GM12878 (cell line): Measurements from ENCODE around the gene SFR1. TPM values are rescaled to one million over a fixed set of nuclear protein-coding genes. Genes with fewer than 3 reads are reported as not detected.

Experiments used
- ATAC-seq: fragments of 200-7000 bp; cut with Tn5 transposase; 3 replicates; pipeline ENCODE4 v1.9.1; 2020; ENCODE audit warnings: mild to moderate bottlenecking, moderate library complexity
- BruUV-seq: library from RNA; stranded (reverse); fragments of 400-500 nt; replicated peaks from 2 replicates; lab custom pipeline; 2021; lab: Mats Ljungman, UMichigan
- CTCF ChIA-PET: fragments of 300-600 bp; sonication (Branson Sonifier 250); formaldehyde crosslinking; extraction: SDS; loops from one replicate; lab custom pipeline; 2021; ENCODE audit warnings: inconsistent platforms; lab: Yijun Ruan, JAX
- POLR2A ChIA-PET: fragments of 350-600 bp; formaldehyde crosslinking; extraction: SDS; loops from one replicate; lab custom pipeline; 2021; ENCODE audit warnings: inconsistent platforms; lab: Charles Lee
- RAD21 ChIA-PET: fragments of 300-600 bp; sonication (Branson Sonifier 250); formaldehyde crosslinking; loops from one replicate; lab custom pipeline; 2023; ENCODE audit warnings: antibody characterized with exemption; ENCODE audit not compliant: unreplicated experiment; lab: Charles Lee
- SMC1A ChIA-PET: fragments of 300-600 bp; sonication (Branson Sonifier 250); formaldehyde crosslinking; loops from one replicate; lab custom pipeline; 2023; ENCODE audit not compliant: unreplicated experiment, uncharacterized antibody; lab: Charles Lee
- DNase-seq: peaks from one replicate; pipeline ENCODE4 v3.0.0-alpha.2; 2011; ENCODE audit warnings: low read depth, low spot score
- FAIRE-seq: peaks from 3 replicates; lab custom pipeline; 2011; peaks lifted over from hg19 to GRCh38; lab: Jason Lieb, UNC
- H2AFZ ChIP-seq: 2 replicates; pipeline ENCODE4 v1.6.0; 2011; ENCODE audit warnings: low read depth, low read length, control low read depth; ENCODE audit not compliant: control insufficient read depth
- H3K27ac ChIP-seq: 2 replicates; pipeline ENCODE4 v1.5.1; 2011; ENCODE audit warnings: control low read depth; ENCODE audit not compliant: control insufficient read depth, insufficient read depth
- H3K27me3 ChIP-seq, 2 experiments: replicated peaks in 1 of 2; 2 replicates each; pipeline versions ENCODE4 v1.6.0 to v1.6.1; 2011; ENCODE audit warnings: low read length in 1 of 2; ENCODE audit not compliant: control insufficient read depth in 2 of 2, insufficient read depth in 2 of 2
- H3K36me3 ChIP-seq, 2 experiments: 2 replicates each; pipeline ENCODE4 v1.5.1; 2011; ENCODE audit warnings: low read length in 1 of 2; ENCODE audit not compliant: control insufficient read depth in 2 of 2, insufficient read depth in 2 of 2
- H3K4me1 ChIP-seq: 2 replicates; pipeline ENCODE4 v1.6.1; 2011; ENCODE audit warnings: mild to moderate bottlenecking, low read length, moderate library complexity, mixed read lengths; ENCODE audit not compliant: control insufficient read depth, insufficient read depth
- H3K4me2 ChIP-seq: 2 replicates; pipeline ENCODE4 v1.6.0; 2011; ENCODE audit warnings: control low read depth; ENCODE audit not compliant: control insufficient read depth, insufficient read depth
- H3K4me3 ChIP-seq: fragments of 200-600 bp; sonication (generic); 2 replicates; pipeline ENCODE4 v1.5.1; 2016
- H3K79me2 ChIP-seq: 2 replicates; pipeline ENCODE4 v1.6.0; 2011; ENCODE audit warnings: low read length; ENCODE audit not compliant: control insufficient read depth, insufficient read depth
- H3K9ac ChIP-seq: 2 replicates; pipeline ENCODE4 v1.8.0; 2011; ENCODE audit warnings: low read length, control low read depth, mixed read lengths; ENCODE audit not compliant: control insufficient read depth, insufficient read depth
- H3K9me3 ChIP-seq: replicated peaks from 3 replicates; pipeline ENCODE4 v1.5.1; 2011; ENCODE audit warnings: mild to moderate bottlenecking, low read length; ENCODE audit not compliant: control insufficient read depth, insufficient read depth
- H4K20me1 ChIP-seq: 2 replicates; pipeline ENCODE4 v1.6.0; 2011; ENCODE audit not compliant: control insufficient read depth, insufficient read depth
- CHD1 ChIP-seq: IDR thresholded peaks from 2 replicates; pipeline ENCODE4 v1.6.1; 2012; ENCODE audit warnings: low read depth, low read length, improper control_type of control experiment
- CHD2 ChIP-seq: IDR thresholded peaks from 2 replicates; pipeline ENCODE4 v1.6.1; 2011; ENCODE audit warnings: low read depth, low read length, improper control_type of control experiment, borderline replicate concordance
- DPF2 ChIP-seq: fragments of 450-650 bp; IDR thresholded peaks from 2 replicates; pipeline ENCODE4 v1.6.1; 2017; ENCODE audit warnings: mild to moderate bottlenecking
- IRF5 ChIP-seq: fragments of 450-650 bp; IDR thresholded peaks from 2 replicates; pipeline ENCODE4 v1.6.1; 2017; ENCODE audit warnings: borderline replicate concordance
- PAX5 ChIP-seq: IDR thresholded peaks from 2 replicates; pipeline ENCODE4 v1.6.1; 2011; ENCODE audit warnings: low read depth, low read length, borderline replicate concordance
- POLR2AphosphoS5 ChIP-seq: IDR thresholded peaks from 2 replicates; pipeline ENCODE4 v1.6.1; 2011; ENCODE audit warnings: mild to moderate bottlenecking, low read length, inconsistent platforms
- RAD21 ChIP-seq: IDR thresholded peaks from 2 replicates; pipeline ENCODE4 v1.6.1; 2011; ENCODE audit warnings: mild to moderate bottlenecking, low read depth, low read length, moderate library complexity; ENCODE audit not compliant: insufficient read depth
- SREBF2 ChIP-seq: IDR thresholded peaks from 2 replicates; pipeline ENCODE4 v1.6.1; 2012; ENCODE audit warnings: mild to moderate bottlenecking, low read length
- ZNF384 ChIP-seq: IDR thresholded peaks from 2 replicates; pipeline ENCODE4 v1.6.1; 2012; ENCODE audit warnings: low read depth, mild to moderate bottlenecking, low read length, improper control_type of control experiment, borderline replicate concordance
- WGBS: methylation state at CpG from one replicate; pipeline ENCODE4 v1.1.6; 2016; ENCODE audit warnings: low lambda C conversion rate; ENCODE audit not compliant: insufficient replicate concordance, insufficient coverage; ENCODE audit errors: missing lambda C conversion rate; 5-methylcytosine and 5-hydroxymethylcytosine counted together
- in situ Hi-C: fragments of 300-500 bp; cut with MboI; formaldehyde crosslinking; loops from 9 replicates; pipeline ENCODE4 v1.14.3; 2018; ENCODE audit warnings: mixed read lengths
- intact Hi-C: fragments of 100-400 bp; cut with micrococcal nuclease; formaldehyde crosslinking; loops from one replicate; pipeline ENCODE4 v1.14.2; 2022; ENCODE audit not compliant: unreplicated experiment
- polyA plus RNA-seq, 11 experiments: library from polyadenylated mRNA; depleted of rRNA in 4 of 11; unstranded in 6 of 11; stranded (reverse) in 5 of 11; fragments of >200 nt; fragmentation: Nextera tagmentation in 4 of 11; fragmentation: Illumina TruSeq in 1 of 11; extraction: Ambion mirVana in 4 of 11; extraction: Trizol in 1 of 11; gene quantifications; 1 replicate in 1 of 11; 2 replicates in 10 of 11; pipeline versions ENCODE4 v1.2.1 to v1.2.3, GENCODE V29; 2011 to 2016; ENCODE audit warnings: inconsistent platforms in 2 of 11, missing spikeins in 2 of 11, low read depth in 1 of 11
- total RNA-seq, 4 experiments: library from RNA; depleted of rRNA in 3 of 4; stranded (reverse); fragments of >200 nt in 3 of 4; fragmentation: Illumina TruSeq in 1 of 4; extraction: Trizol in 1 of 4; gene quantifications; 2 replicates each; pipeline versions ENCODE4 v1.2.1 to v1.2.3, GENCODE V29; 2013 to 2021

Gene SFR1
- total and polyA plus RNA-seq, 10 of the 15 experiments (the other 5 are each of a cell fraction or from before 2014, with no cell fraction given) = 6.9 to 31.5 (median 14.9) TPM

GRCh38 chr10:104085801-104086400, 36.1 kb upstream of the SFR1 start, which contains the start of gene COL17A1:
Gene COL17A1, minus strand, starts transcription at chr10:104085880. Its CDS starts 5,207 bp downstream, at chr10:104080673.
- Histone ChIP-seq H3K9ac (no peak within 1 kb of the TSS), H3K9me3 (no peaks in the 10 kb centered on the region), H3K36me3 (no peaks in the 10 kb centered on the region), H3K4me2 (no peak within 1 kb of the TSS), H3K4me1 (no peaks in the 10 kb centered on the region), H4K20me1 (no peaks in the 10 kb centered on the region), H3K27ac (no peak within 1 kb of the TSS), H2AFZ (no peak within 1 kb of the TSS), H3K79me2 (no peaks in the 10 kb centered on the region), H3K27me3 (no peaks in the 10 kb centered on the region), H3K4me3 (no peak within 1 kb of the TSS)
- WGBS = 3% methylated on average over 3 of the region's 3 CpGs
- no peak for FAIRE-seq
- ATAC-seq = no peak
- intact Hi-C loops (no loop called here), in situ Hi-C loops (no loop called here)
- RAD21 ChIA-PET = no interaction called here
- TF ChIP-seq IRF5 (no peak), ZNF384 (no peak), POLR2AphosphoS5 (no peak), SREBF2 (no peak), CHD2 (no peak), CHD1 (no peak), PAX5 (no peak), DPF2 (no peak), RAD21 (no peak)
- no peak for DNase-seq
- SMC1A ChIA-PET = interaction anchor here (0.8 kb wide), 1 partner anchor 195 kb away, joined by 3 read pairs; no protein-coding TSS in a partner anchor
- CTCF ChIA-PET = no interaction called here
- no TSS peak for BruUV-seq
- POLR2A ChIA-PET = no interaction called here
